Ecto neural progenitor cell (in vitro differentiated cells): ENCODE data around the gene TLE2.

Experiments
- DNase-seq: peaks from one replicate; pipeline ENCODE4 v3.0.0-alpha.2; 2018; ENCODE audit warnings: low spot score

The TLE2 gene

DNA sequence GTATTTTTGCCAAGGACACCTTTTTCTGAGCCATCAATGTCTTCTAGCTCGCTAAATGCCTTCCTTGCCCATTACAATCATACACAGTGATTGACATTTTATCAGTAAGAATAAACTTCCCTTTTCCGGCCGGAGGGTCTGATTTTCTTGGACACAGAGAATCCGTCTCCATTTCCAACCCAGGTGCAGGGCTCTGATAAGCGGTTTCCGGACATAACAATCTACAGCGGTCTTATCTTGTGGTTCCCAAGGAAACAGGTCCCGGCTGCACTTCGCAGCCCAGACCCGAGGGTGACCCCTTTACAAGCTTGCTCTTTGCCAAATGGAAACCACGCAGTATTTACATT, 79.2 kb downstream of the TLE2 start:
- no peak for DNase-seq
